Right lobe of liver (tissue), 4 donors: ENCODE results near the gene IFRD2.

Experiments used
- CTCF ChIP-seq, 4 donors: fragments of 200-600 bp in 3 of 4; fragments of 450-650 bp in 1 of 4; IDR thresholded peaks; one replicate each; pipeline versions ENCODE4 v1.5.1 to v1.8.0; 2016 to 2022; ENCODE audit warnings: antibody characterized with exemption in 4 of 4, mild to moderate bottlenecking in 2 of 4
- POLR2A ChIP-seq: fragments of 450-650 bp; IDR thresholded peaks from one replicate; pipeline ENCODE4 v1.6.1; 2017; ENCODE audit warnings: antibody characterized with exemption, mild to moderate bottlenecking
- donor health status: DM: no; HTN: no; CAD: no.
- donor health status: DM: no; HTN: no; CAD: no.
- donor health status: DM: no; HTN: yes; CAD: no.

GRCh38 chr3:50241713-50242380, 50.4 kb downstream of the IFRD2 start:
- TF ChIP-seq CTCF (IDR thresholded peaks at IDR 0.05) (no peak), POLR2A (no peak)
